Mucosa of rectum (tissue), 2 donors: ENCODE measurements around the gene PLAC8L1.
"Not testable (repeated sequence)": the region's sequence is repeated elsewhere in the genome, so short reads cannot be mapped to it uniquely, and the experiment has no call there.

Experiments
- H3K27ac ChIP-seq, 2 donors: one replicate each; pipeline ENCODE4 v1.7.0; 2013; ENCODE audit warnings: inconsistent platforms in 2 of 2, low read depth in 2 of 2, low read length in 2 of 2
- H3K27me3 ChIP-seq, 2 donors: one replicate each; pipeline ENCODE4 v1.7.0; 2013; ENCODE audit warnings: low read length in 2 of 2; ENCODE audit not compliant: control insufficient read depth in 2 of 2, insufficient read depth in 2 of 2
- H3K36me3 ChIP-seq, 2 donors: one replicate each; pipeline ENCODE4 v1.7.0; 2013; ENCODE audit warnings: low read length in 2 of 2; ENCODE audit not compliant: control insufficient read depth in 2 of 2, insufficient read depth in 2 of 2
- H3K4me1 ChIP-seq, 2 donors: one replicate each; pipeline ENCODE4 v1.7.0; 2013; ENCODE audit warnings: low read length in 2 of 2, mild to moderate bottlenecking in 1 of 2; ENCODE audit not compliant: control insufficient read depth in 2 of 2, insufficient read depth in 2 of 2
- H3K4me3 ChIP-seq, 2 donors: one replicate each; pipeline ENCODE4 v1.7.0; 2013; ENCODE audit warnings: low read length in 2 of 2
- H3K9ac ChIP-seq, 2 donors: one replicate each; pipeline ENCODE4 v1.7.0; 2013; ENCODE audit warnings: low read length in 2 of 2, low read depth in 1 of 2, mild to moderate bottlenecking in 1 of 2
- H3K9me3 ChIP-seq, 2 donors: one replicate each; pipeline ENCODE4 v1.7.0; 2013; ENCODE audit warnings: low read length in 2 of 2; ENCODE audit not compliant: control insufficient read depth in 2 of 2
- donor health status: healthy.
- donor health status: Normal muscosa, but diverticular disease.

PLAC8L1 gene, protein sequence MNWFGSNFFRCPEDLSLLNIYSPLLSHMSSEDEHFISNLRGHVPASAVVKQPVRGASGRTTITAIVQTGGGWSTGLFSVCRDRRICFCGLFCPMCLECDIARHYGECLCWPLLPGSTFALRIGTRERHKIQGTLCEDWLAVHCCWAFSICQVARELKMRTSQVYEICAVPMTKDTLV

DNA sequence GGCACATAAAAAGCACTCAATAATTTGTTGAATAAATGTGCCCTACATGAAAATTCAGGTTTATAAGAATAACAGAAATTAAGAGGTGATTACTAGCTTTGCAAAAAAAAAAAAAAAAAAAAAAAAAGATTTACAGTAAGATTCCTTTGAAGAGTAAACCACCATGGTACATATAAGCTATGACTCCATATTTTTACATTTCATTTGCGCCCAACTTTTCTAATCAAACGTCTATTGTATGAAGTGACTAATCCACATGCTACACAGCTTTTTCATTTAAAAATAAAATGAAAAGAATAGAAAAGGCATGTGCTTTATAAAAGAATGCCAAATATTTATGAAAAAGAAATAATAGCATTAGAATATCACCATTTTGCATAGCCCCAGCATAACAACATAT lies at the start of gene PLAC8L1:
Gene PLAC8L1 (minus strand): TSS at position 101 of the 400 bp plus-strand sequence. CDS start 1,266 bp downstream, outside the sequence.
- Histone ChIP-seq H3K27me3 (no peaks in the 10 kb centered on the region), H3K4me3 (no peak within 1 kb of the TSS), H3K36me3 (peaks cover 0 to 2% of the 10 kb centered on the region in 2 donors), H3K27ac (no peak within 1 kb of the TSS), H3K4me1 (no peaks in the 10 kb centered on the region), H3K9ac (no peak within 1 kb of the TSS), H3K9me3 (no peaks in the 10 kb centered on the region)

DNA sequence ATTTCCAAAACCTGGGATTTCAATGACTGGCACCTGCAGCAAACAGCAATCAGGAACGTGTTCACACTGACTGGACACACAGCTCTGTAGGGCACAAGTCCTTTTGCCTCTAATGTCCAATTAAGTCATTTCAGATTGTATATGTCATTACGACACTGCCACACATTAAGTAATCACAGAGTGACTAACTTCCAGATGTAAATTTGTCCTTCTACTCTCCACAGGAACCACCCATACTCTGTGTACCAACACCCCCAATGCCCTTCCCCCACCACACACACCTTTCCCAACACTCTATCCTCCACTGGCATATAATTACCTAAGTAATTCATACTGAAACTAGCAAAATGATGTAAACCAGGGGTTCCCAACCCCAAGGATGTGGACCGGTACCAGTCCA lies 46.6 kb upstream of the PLAC8L1 start:
- no peaks in the 10 kb centered on the region for H3K4me1 ChIP-seq
- no peaks in the 10 kb centered on the region for H3K9me3 ChIP-seq
- no peaks in the 10 kb centered on the region for H3K27me3 ChIP-seq
- no peak overlapping the region for H3K9ac ChIP-seq
- no peak overlapping the region for H3K27ac ChIP-seq
- no peak overlapping the region for H3K4me3 ChIP-seq
- H3K36me3 ChIP-seq, result peaks cover 52 to 57% of the 10 kb centered on the region in 2 donors

DNA sequence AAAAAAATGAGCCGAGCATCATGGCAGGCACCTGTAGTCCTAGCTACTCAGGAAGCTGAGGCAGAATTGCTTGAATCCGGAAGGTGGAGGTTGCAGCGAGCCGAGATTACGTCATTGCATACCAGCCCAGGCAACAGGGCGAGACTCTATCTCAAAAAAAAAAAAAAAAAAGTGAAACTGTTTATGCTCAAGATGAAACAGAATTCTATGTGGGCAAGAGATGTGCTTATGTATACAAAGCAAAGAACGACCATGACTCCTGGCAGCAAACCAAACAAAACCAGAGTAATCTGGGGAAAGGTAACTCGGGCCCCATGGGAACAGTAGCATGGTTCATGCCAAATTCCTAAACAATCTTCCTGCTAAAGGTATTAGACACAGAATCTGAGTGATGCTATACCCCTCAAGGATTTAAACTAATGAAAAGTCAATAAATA lies 32.6 kb upstream of the PLAC8L1 start:
- Histone ChIP-seq H3K27me3 (no peaks in the 10 kb centered on the region), H3K9me3 (no peaks in the 10 kb centered on the region), H3K27ac (no peak overlapping the region), H3K4me1 (no peaks in the 10 kb centered on the region), H3K4me3 (no peak overlapping the region), H3K9ac (no peak overlapping the region), H3K36me3 (peaks cover 32 to 37% of the 10 kb centered on the region in 2 donors)

DNA sequence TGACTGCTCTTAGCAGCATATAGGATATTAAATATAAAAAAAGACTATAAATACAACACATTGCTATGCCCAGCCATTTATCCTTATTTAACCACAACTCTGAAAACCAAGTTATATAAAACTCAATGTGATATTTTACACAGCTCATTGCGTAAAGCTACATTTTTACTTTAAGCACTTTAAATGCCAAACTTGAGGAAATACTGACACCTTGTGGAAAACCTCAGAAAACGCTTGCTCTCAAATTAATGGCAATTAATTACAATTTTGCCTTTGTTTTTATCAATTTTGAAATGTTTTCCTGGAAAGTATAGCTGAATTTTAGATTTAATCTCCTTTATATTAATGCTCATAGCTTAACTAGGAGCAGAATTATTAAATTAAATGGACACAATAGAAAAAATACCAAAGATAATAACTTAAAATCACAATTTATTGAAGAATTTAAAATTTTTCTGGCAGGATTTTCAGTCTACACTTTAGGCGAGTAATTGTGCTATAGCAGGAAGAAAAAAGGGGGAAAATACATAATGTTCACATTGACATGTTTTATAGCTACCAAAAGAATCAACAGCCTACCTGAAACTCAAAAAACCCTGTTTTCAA lies 25.2 kb upstream of the PLAC8L1 start:
- peaks cover 46 to 53% of the 10 kb centered on the region in 2 donors for H3K36me3 ChIP-seq
- H3K9ac ChIP-seq, result no peak overlapping the region
- no peaks in the 10 kb centered on the region for H3K9me3 ChIP-seq
- no peak overlapping the region for H3K27ac ChIP-seq
- no peaks in the 10 kb centered on the region for H3K4me1 ChIP-seq
- H3K4me3 ChIP-seq, result no peak overlapping the region
- H3K27me3 ChIP-seq, result no peaks in the 10 kb centered on the region

DNA sequence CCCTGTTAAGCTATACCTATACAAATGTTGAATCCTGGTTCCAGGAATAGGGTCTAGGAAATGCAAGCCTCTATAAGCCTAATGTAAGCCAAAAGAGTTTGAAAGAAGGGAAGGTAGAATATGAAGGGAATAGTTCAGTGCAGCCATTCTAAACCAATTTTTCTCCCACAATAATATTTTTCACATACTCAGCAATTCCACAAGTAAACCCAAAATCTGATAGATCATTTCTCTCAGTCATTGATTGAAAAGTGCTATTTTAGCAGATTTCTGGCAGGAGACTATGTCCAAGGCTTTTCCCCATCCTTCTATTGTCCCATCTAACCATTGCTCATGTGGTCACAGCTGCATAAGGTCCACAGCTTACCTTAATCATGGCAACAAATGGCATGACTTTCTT lies 20.7 kb upstream of the PLAC8L1 start:
- peaks cover 50 to 56% of the 10 kb centered on the region in 2 donors for H3K36me3 ChIP-seq
- H3K4me3 ChIP-seq, result no peak overlapping the region
- no peaks in the 10 kb centered on the region for H3K9me3 ChIP-seq

DNA sequence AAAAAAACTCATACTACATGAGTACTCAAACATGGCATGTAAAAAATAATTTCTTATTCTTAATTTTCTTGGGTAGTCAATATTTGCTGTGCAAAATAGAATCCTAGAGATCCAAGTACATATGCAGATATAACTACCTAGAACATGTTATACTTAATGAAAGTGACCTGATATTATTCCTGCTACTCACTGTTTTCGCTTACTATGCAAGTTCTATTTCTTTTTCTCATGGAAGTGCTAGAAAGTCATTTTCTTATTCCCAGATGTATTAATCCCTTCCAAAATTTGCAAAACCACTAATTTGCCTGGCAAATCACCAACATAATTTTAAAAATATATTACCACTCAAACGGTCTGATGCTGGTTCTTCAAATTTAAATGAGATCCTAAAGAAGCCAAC lies 19.2 kb upstream of the PLAC8L1 start:
- no peak overlapping the region for H3K9ac ChIP-seq
- H3K9me3 ChIP-seq, result no peaks in the 10 kb centered on the region
- H3K36me3 ChIP-seq, result peaks cover 59 to 68% of the 10 kb centered on the region in 2 donors
- no peaks in the 10 kb centered on the region for H3K4me1 ChIP-seq
- H3K27me3 ChIP-seq, result no peaks in the 10 kb centered on the region
- H3K4me3 ChIP-seq, result no peak overlapping the region
- H3K27ac ChIP-seq, result no peak overlapping the region

More for the DNA sequence above, 20.7 kb upstream of the PLAC8L1 start:
- Histone ChIP-seq H3K27ac (no peak overlapping the region), H3K9ac (no peak overlapping the region), H3K27me3 (no peaks in the 10 kb centered on the region), H3K4me1 (no peaks in the 10 kb centered on the region)

DNA sequence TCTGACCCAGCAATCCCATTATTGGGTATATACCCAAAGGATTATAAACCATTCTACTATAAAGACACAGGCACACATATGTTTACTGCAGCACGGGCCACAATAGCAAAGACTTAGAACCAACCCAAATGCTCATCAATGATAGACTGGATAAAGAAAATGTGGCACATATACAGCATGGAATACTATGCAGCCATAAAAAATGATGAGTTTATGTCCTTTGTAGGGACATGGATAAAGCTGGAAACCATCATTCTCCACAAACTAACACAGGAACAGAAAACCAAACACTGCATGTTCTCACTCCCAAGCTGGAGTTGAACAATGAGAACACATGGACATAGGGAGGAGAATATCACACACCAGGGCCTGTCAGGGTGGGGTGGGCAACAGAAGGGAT lies 16.1 kb upstream of the PLAC8L1 start:
- H3K36me3 ChIP-seq, result peaks cover 59 to 73% of the 10 kb centered on the region in 2 donors
- not testable (repeated sequence) for H3K27me3 ChIP-seq

DNA sequence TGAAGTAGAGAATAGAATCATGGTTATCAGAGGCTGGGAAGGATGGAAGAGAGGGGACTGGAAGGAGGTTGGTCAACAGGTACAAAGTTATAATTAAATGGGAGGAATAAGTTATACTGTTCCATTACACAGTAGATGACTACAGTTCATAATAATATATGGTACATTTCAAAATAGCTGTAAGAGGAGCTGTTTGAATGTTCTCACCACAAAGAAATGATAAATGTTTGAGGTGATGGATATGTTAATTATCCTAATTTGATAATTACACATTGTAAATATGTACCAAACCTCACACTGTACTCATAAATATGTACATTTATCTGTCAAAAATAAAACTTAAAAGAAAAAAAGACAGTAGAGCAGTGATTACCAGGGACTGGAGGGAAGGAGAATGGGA lies 12.9 kb upstream of the PLAC8L1 start:
- no peaks in the 10 kb centered on the region for H3K9me3 ChIP-seq
- H3K36me3 ChIP-seq, result peaks cover 50 to 64% of the 10 kb centered on the region in 2 donors
- H3K4me1 ChIP-seq, result no peaks in the 10 kb centered on the region
- no peak overlapping the region for H3K27ac ChIP-seq
- H3K27me3 ChIP-seq, result no peaks in the 10 kb centered on the region
- no peak overlapping the region for H3K4me3 ChIP-seq
- H3K9ac ChIP-seq, result no peak overlapping the region

More for the DNA sequence above, 16.1 kb upstream of the PLAC8L1 start:
- not testable (repeated sequence) for H3K4me3 ChIP-seq, H3K27ac ChIP-seq, H3K4me1 ChIP-seq, H3K9me3 ChIP-seq, H3K9ac ChIP-seq

DNA sequence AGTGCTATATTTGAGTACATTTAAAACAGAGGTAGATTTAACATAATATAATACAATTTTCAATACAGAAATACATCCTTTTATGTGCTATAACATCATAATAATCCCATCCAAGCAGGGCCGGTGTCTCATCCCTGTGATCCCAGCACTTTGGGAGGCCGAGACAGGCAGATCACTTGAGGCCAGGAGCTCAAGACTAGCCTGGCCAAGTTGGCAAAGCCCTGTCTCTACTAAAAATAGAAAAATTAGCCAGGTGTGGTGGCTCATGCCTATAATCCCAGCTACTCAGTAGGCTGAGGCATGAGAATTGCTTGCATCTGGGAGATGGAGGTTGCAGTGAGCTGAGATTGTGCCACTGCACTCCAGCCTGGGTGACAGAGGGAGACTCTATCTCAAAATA lies 11.8 kb upstream of the PLAC8L1 start:
- not testable (repeated sequence) for H3K9ac ChIP-seq, H3K27ac ChIP-seq, H3K4me1 ChIP-seq, H3K9me3 ChIP-seq, H3K27me3 ChIP-seq, H3K4me3 ChIP-seq
- H3K36me3 ChIP-seq, result peaks cover 48 to 61% of the 10 kb centered on the region in 2 donors

DNA sequence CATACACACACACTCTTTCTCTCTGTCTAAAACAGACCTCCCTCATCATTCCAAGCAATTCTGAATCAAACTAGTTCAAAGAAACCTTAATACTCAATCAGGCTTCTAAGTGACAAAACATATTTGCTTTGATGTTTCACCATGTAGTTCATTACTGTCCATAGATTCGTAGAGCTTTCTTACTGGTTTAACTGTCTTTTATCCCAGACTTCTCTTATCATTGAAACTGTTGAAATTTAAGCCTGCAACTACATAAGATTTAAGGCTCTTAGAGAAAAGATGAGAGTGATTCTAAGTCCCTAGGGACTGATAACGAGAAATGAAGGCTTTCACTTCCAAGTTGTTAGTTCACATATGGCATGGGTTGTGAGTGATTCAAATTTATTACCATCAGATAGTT lies 11.0 kb upstream of the PLAC8L1 start:
- Histone ChIP-seq H3K9ac (no peak overlapping the region), H3K27me3 (no peaks in the 10 kb centered on the region), H3K4me1 (no peaks in the 10 kb centered on the region), H3K4me3 (no peak overlapping the region), H3K9me3 (no peaks in the 10 kb centered on the region), H3K27ac (no peak overlapping the region), H3K36me3 (peaks cover 43 to 55% of the 10 kb centered on the region in 2 donors)
